GM21360 (cell line): ENCODE data around the gene PIK3CG.
"Not testable (repeated sequence)": the region's sequence is repeated elsewhere in the genome, so short reads cannot be mapped to it uniquely, and the experiment has no call there.

Source experiments
- ATAC-seq: cut with Tn5 transposase; IDR thresholded peaks from one replicate; pipeline ENCODE4 v1.9.1; 2021; ENCODE audit warnings: mild to moderate bottlenecking, moderate library complexity; ENCODE audit not compliant: unreplicated experiment

PIK3CG gene

DNA sequence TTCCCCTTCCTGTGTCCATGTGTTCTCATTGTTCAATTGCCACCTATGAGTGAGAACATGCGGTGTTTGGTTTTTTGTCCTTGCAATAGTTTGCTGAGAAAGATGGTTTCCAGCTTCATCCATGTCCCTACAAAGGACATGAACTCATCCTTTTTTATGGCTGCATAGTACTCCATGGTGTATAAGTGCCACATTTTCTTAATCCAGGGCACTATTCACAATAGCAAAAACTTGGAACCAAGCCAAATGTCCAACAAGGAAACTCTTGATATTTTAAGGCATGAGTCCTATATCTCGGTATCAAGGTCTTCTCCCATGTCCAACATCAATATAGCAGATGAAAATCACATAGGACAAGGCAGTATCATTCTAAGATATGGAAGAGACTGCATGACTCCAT, 64.5 kb downstream of the PIK3CG start:
- not testable (repeated sequence) for ATAC-seq

DNA sequence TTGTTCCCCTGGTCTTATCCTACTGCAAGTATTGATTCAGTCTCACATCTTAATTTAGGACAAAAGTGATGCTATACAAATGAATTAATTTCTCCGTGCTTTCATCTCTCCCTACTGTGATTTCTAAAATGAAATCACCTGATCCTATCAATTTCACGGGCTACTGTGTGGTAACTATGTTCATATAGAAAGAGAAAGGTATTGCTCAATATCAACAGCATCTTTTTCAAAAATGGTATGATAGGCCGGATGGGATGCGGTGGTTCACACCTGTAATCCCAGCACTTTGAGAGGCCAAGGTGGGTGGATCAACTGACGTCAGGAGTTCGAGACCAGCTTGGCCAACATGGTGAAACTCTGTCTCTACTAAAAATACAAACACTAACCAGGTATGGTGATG, 71.2 kb downstream of the PIK3CG start:
- no peak for ATAC-seq

DNA sequence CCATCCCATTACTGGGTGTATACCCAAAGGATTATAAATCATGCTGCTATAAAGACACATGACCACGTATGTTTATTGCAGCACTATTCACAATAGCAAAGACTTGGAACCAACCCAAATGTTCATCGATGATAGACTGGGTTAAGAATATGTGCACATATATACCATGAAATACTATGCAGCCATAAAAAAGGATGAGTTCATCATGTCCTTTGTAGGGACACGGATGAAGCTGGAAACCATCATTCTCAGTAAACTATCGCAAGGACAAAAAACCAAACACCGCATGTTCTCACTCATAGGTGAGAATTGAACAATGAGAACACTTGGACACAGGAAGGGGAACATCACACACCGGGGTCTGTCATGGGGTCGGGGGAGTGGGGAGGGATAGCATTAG, 73.0 kb downstream of the PIK3CG start:
- not testable (repeated sequence) for ATAC-seq

DNA sequence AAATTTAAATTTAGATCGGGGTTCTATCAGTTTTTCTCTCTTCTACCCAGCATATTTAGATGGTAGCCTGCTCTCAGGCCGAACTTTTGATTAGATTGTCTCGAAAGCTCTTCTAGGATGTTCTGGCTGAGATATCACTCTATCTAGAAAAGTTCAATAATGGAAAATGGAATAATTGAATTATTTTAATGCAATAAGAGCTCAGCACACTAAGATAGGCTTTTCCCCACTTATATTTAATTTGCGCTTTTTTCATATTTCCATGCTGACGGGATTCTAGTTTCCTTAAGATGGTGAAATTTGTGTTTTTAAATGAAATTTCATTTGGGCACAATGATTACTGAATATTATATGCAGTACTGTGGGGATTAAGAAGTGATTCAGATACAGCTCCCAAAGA, 73.7 kb downstream of the PIK3CG start:
- ATAC-seq: no peak

DNA sequence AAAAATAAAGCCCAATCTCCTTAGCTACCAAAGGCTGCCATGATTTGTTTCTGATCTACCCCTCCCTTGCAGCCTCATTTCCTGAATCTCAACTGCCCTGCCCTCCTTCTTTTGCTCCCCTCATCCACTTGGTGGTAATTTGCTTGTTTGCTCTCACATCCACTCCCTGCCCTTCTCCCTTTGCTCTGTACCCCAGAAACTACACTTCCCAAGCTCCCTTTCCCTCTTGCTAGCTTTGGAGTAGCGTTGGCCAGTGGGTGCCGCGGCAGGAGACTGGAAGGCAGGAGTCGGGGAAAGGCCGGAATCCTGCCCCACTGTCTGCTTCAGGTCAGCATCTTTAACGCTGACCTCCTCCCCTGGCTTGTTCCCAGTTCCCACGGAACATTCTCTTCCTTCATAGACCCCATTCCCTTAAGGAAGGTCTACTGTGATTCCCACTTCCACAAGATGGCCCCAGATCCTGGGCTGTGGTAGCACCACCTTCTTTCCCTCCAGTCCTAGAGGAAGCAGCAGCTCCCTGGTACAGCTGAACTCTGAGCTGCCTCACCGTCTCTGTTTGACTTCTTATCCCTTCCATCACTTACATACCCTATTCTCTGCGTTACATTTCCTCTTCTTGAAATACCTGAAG, 79.1 kb downstream of the PIK3CG start:
- ATAC-seq: no peak

DNA sequence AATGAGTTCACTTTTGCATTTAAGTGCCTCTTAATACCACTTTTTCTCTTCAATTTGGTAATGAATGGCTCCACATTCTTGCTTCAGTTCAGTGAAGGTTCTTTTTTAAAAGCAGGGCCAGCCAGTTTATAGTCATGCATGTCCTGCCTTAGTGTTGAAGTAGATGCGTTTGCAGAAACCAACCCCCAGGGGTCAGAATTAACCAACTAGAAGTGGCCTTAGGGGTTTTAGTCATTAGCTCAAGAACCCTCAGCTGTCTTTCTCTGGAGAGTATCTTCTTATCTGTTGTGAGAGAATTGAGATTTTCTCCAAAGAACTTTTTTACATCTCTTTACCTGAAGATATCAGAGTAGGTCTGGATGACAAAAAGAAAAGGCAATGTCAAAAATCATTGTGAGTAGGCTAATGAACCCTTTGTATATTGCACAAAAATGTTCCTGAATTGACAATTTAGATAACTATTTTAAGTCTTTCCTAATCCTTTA, 82.2 kb downstream of the PIK3CG start:
- ATAC-seq: peak; percentile 54

DNA sequence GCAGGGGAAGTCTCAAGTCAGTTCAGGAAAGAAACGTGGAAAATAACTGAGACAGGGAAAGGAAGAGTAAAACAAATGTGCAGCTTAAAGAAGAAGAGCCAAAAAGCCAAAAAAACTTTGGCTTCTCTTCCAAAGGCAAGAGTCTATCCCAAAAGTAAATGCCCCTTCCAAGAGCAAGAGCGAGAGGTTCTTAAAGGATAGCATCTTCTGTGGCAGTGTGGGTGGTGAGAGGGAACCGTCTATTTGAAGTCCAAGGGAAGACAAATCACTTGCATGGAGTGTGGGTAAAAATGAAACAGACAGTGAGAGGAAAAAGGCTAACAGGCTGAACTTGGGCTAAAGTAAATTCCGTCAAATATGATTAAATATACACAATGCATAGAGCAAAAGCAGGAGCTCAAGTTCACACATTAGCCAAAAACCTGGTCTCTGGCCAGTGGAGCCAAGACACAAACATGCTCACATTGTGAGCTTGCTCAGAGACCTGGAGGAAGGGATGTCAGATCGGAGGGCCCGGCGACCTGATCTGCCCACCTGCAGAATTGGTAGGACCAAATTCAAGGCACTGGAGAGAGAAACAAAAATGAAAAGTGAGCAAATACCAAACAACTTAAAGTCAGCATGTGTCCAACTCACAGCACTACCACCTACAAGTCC, 87.0 kb downstream of the PIK3CG start:
- ATAC-seq: no peak

DNA sequence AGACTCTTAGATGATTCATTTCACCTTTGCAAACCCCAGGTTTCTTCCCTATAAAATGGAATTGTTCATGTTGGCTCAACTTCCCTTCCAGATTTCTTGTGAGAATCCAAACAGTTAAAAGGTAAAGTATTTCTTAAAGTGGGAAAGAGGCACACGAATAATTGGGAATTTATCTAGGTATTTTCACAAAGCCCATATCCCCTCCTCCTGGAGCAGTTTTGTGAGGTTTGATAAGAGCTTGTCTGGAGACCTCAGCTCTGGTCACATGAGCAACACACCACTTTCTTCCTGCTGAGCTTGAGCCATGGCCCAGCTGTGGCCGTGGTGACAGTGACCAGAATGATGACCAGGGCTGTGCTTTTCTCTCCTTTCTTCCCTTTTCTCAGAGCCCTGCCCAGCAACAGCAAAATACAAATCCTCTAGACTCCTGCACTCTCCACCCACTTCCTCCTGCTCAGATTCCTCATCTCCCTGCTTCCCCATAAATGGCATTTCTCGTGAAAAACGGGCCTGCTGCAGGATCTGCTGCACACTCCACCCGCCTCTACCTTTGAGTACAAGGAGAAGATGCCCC, 87.7 kb downstream of the PIK3CG start:
- ATAC-seq: no peak

DNA sequence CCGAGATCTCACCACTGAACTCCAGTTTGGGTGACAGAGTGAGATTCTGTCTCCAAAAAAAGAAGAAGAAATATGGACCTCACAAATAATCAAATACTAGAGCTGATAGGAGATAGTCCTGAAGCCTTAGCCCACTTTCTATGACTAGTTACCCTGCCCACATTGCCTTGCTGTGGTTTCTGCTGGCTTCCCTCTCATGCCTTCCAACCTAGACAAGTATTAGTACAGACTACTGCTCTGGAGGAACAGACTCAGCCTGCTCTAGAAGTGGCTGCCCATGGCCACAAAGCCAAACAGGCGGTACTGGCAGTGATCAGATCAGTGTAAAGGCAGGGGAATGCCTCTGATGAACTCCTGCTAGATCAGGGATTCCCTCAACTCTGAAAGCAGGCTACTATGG, 89.8 kb downstream of the PIK3CG start:
- ATAC-seq: no peak

DNA sequence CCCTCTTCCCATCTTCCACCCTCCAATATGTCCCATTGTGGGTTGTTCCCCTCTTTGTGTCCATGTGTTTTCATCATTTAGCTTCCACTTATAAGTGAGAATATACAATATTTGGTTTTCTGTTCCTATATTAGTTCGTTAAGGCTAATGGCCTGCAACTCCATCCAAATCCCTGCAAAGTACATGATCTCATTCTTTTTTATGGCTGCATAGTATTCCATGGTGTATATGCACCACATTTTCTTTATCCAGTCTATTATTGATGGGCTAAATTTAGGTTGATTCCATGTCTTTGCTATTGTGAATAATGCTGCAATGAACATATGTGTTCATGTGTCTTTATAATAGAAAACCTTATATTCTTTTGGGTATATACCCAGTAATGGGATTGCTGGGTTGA, 90.8 kb downstream of the PIK3CG start:
- ATAC-seq: not testable (repeated sequence)
